Measurements from ENCODE around the gene COQ5. TPM values are rescaled to one million over a fixed set of nuclear protein-coding genes. Genes with fewer than 3 reads are reported as not detected.
"Not testable (repeated sequence)": the region's sequence is repeated elsewhere in the genome, so short reads cannot be mapped to it uniquely, and the experiment has no call there.

COQ5 gene
- polyA plus RNA-seq, 1 experiment = 27.7 TPM

DNA sequence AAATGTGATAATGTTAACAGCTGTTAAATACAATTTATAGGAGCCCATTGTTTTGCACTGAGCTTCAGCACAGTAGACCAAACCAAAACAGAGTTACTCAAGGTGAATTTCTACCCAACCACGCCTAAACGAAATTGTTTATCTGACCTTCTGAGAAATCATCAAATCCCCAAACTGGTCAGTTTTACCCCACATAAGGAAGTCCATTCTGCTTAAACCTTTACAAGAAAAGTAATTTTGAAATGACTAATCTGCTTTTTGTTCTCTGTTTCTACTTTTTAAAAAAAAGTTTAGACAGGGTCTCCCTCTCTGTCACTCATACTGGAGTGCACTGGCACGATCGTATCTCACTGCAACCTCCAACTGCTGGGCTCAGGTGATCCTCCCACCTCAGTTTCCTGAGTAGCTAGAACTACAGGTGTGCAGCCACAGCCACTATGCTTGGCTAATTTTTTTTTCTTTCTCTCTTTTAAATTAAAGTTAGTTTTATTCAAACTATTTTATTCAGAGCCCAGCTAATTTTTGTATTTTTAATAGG, 3.8 kb upstream of the COQ5 start:
- Histone ChIP-seq H3K36me3 (ENCODE audit: control insufficient read depth, insufficient read depth, low read length) (peaks cover 2% of the 10 kb centered on the region; the same call in 1 of the 2 replicates), H3K27me3 (ENCODE audit: control insufficient read depth, insufficient read depth, low read length) (no peaks in the 10 kb centered on the region), H3K4me3 (ENCODE audit: low read depth, low read length) (no peak overlapping the region)
- ChIA-PET CTCF (no interaction called here), POLR2A (no interaction called here)
- TF ChIP-seq, protein P1, sequence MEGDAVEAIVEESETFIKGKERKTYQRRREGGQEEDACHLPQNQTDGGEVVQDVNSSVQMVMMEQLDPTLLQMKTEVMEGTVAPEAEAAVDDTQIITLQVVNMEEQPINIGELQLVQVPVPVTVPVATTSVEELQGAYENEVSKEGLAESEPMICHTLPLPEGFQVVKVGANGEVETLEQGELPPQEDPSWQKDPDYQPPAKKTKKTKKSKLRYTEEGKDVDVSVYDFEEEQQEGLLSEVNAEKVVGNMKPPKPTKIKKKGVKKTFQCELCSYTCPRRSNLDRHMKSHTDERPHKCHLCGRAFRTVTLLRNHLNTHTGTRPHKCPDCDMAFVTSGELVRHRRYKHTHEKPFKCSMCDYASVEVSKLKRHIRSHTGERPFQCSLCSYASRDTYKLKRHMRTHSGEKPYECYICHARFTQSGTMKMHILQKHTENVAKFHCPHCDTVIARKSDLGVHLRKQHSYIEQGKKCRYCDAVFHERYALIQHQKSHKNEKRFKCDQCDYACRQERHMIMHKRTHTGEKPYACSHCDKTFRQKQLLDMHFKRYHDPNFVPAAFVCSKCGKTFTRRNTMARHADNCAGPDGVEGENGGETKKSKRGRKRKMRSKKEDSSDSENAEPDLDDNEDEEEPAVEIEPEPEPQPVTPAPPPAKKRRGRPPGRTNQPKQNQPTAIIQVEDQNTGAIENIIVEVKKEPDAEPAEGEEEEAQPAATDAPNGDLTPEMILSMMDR (IDR thresholded peaks at IDR 0.05; ENCODE audit: insufficient read depth, low read depth, low read length) = no peak
- no peak for DNase-seq (ENCODE audit: low read depth)

DNA sequence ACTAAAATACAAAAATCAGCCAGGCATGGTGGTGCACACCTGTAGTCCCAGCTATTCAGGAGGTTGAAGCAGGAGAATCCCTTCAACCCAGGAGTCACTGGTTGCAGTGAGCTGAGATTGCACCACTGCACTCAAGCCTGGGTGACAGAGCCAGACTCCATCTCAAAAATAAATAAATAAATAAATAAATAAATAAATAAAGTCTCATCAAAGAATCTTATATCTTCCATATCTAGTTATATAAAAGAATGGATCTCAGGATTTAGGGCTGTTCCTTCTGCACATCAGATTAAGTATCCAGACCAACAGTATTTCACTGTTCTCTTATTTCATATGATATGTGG, 1.4 kb upstream of the COQ5 start:
- DNase-seq (ENCODE audit: low read depth); H3K27me3 ChIP-seq (ENCODE audit: control insufficient read depth, insufficient read depth, low read length); POLR2A ChIA-PET; H3K36me3 ChIP-seq (ENCODE audit: control insufficient read depth, insufficient read depth, low read length); CTCF ChIA-PET: not testable (repeated sequence)
- H3K4me3 ChIP-seq (ENCODE audit: low read depth, low read length) = peak overlapping the region; percentile 62

DNA sequence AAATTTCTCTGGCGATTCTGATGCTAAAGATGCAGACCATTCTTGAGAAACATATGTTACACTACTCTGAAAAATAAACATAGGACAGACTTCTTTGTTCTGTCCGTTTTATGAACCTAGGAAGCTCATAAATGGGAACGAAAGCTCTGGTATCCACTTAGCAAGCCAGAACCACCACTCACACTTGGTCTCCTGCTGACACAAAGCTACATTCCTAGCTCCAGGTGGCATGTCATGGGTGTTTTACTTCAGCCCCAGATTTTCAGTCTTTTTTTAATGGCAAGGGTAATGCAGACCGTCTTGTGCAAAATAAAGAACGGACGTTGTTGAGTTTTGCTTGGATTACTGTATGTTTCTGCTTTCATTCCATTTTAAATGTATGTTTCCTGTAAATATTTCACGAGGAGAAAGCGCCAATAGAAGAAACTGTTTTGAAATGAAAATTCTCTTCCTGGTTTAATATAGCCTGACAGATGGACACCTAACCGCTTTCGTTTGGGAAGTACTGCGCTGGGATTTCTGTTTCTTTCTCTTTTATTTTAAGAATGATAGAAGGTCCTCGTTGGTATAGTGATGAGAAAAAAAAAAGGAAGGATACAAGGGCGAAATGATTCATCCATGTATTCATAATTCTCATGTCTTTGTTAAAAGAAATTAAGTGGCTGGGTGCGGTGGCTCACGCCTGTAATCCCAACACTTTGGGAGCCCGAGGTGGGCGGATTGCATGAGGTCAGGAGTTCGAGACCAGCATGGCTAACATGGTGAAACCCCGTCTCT, 871 bp upstream of the COQ5 start:
- H3K36me3 ChIP-seq (ENCODE audit: control insufficient read depth, insufficient read depth, low read length) = no peaks in the 10 kb centered on the region
- peak overlapping the region; percentile 62 for H3K4me3 ChIP-seq (ENCODE audit: low read depth, low read length)
- POLR2A ChIA-PET = interaction anchor here (0.6 to 0.9 kb wide), 2 partner anchors 8 to 62 kb away, joined by 3 to 7 read pairs; no protein-coding TSS in a partner anchor
- no peaks in the 10 kb centered on the region for H3K27me3 ChIP-seq (ENCODE audit: control insufficient read depth, insufficient read depth, low read length)
- TF ChIP-seq, protein P1 (IDR thresholded peaks at IDR 0.05; ENCODE audit: insufficient read depth, low read depth, low read length) = peak; percentile 33; the same call in 1 of the 2 replicates
- CTCF ChIA-PET = no interaction called here
- DNase-seq (ENCODE audit: low read depth) = no peak

DNA sequence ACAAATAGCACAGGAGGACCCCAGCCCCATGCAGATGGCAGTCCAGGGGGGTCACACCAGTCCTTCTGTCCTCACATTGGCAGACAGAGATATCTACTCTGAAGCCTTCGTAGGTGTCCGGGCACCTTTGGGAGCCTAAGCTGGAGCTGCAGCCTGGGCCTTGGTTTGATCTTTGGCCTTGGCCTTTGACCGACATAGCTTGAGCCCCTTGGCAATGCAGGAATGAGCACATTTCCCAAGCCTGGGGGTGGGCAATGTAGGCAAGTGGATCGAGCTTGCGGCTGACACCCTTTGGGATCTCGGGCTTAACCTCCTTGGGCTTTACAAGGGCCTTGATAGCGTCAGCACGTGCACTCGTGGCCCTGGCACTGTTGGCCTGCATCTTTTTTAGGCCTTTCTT, 6.4 kb downstream of the COQ5 start:
- TF ChIP-seq, protein P1 (IDR thresholded peaks at IDR 0.05; ENCODE audit: insufficient read depth, low read depth, low read length) = no peak
- DNase-seq (ENCODE audit: low read depth) = no peak
- CTCF ChIA-PET = interaction anchor here (1.0 kb wide), 1 partner anchor 38 kb away, joined by 3 read pairs; no protein-coding TSS in a partner anchor
- POLR2A ChIA-PET = no interaction called here
- no peaks in the 10 kb centered on the region; the same call in 1 of the 2 replicates for H3K36me3 ChIP-seq (ENCODE audit: control insufficient read depth, insufficient read depth, low read length)
- H3K27me3 ChIP-seq (ENCODE audit: control insufficient read depth, insufficient read depth, low read length) = no peaks in the 10 kb centered on the region
- H3K4me3 ChIP-seq (ENCODE audit: low read depth, low read length) = no peak overlapping the region

DNA sequence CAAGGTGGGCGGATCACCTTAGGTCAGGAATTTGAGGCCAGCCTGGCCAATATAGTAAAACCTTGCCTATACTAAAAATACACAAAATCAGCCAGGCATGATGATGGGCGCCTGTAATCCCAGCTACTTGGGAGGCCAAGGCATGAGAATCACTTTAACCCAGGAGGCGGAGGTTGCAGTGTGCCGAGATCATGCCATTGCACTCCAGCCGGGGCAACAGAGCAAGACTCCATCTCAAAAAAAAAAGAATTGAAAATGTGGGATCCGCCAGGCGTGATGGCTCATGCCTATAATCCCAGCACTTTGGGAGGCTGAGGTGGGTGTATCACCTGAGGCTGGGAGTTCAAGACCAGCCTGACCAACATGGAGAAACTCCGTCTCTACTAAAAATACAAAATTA, 9.6 kb downstream of the COQ5 start:
- H3K36me3 ChIP-seq (ENCODE audit: control insufficient read depth, insufficient read depth, low read length); CTCF ChIA-PET; POLR2A ChIA-PET; H3K27me3 ChIP-seq (ENCODE audit: control insufficient read depth, insufficient read depth, low read length); DNase-seq (ENCODE audit: low read depth); H3K4me3 ChIP-seq (ENCODE audit: low read depth, low read length): not testable (repeated sequence)

DNA sequence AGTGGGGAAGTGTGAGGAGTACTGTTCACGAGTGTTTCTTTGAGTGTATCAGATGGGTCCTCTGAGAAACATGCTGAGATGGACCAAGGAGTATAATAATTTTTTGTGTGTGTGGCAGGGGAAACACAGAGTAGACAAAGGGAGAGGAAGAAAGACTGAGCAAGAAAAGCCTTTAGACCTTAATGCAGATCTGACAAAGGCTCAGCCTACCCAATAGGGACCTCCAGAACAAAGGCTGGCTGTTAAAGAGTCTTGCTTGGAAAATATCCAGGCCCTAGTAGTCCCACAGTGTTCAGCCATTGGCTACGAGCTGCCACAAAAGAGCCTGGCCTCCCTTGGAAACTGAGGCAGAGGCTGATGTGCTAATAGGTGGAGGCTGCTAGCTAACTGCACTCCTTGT, 13.5 kb downstream of the COQ5 start:
- Histone ChIP-seq H3K27me3 (ENCODE audit: control insufficient read depth, insufficient read depth, low read length) (no peaks in the 10 kb centered on the region), H3K4me3 (ENCODE audit: low read depth, low read length) (no peak overlapping the region), H3K36me3 (ENCODE audit: control insufficient read depth, insufficient read depth, low read length) (peaks cover 4% of the 10 kb centered on the region)
- ChIA-PET CTCF (interaction anchor here (0.6 to 1.3 kb wide), 4 partner anchors 11 to 1258 kb away, joined by 3 to 6 read pairs (median 4); no protein-coding TSS in a partner anchor), POLR2A (interaction anchor here (0.6 kb wide), 1 partner anchor 13 kb away, joined by 3 read pairs; no protein-coding TSS in a partner anchor)
- TF ChIP-seq, protein P1 (IDR thresholded peaks at IDR 0.05; ENCODE audit: insufficient read depth, low read depth, low read length) = no peak
- DNase-seq (ENCODE audit: low read depth) = no peak

Data from BJ (cell line).